Loucy (cell line): ENCODE results near the gene GPER1.
A peak's percentile ranks its signal among the peaks of the same experiment; 100 is the strongest.

ENCODE experiments used
- H2AFZ ChIP-seq: fragments of 200-600 bp; sonication (generic); 2 replicates; pipeline ENCODE4 v1.6.0; 2016; ENCODE audit warnings: antibody characterized with exemption, mild to moderate bottlenecking, low read length, moderate library complexity
- H3F3A ChIP-seq: fragments of 200-600 bp; 2 replicates; pipeline ENCODE4 v1.6.0; 2016; ENCODE audit warnings: antibody characterized with exemption, low read depth, mild to moderate bottlenecking
- H3K27me3 ChIP-seq: fragments of 200-600 bp; sonication (generic); 2 replicates; pipeline ENCODE4 v1.6.1; 2014; ENCODE audit warnings: low read length, mild to moderate bottlenecking; ENCODE audit not compliant: insufficient read depth, poor library complexity, severe bottlenecking
- H3K36me3 ChIP-seq: fragments of 200-600 bp; sonication (generic); 2 replicates; pipeline ENCODE4 v1.6.1; 2016; ENCODE audit warnings: low read length; ENCODE audit not compliant: insufficient read depth
- H3K4me1 ChIP-seq: fragments of 200-600 bp; sonication (generic); 2 replicates; pipeline ENCODE4 v1.5.1; 2014; ENCODE audit warnings: low read length, mild to moderate bottlenecking; ENCODE audit not compliant: insufficient read depth, poor library complexity, severe bottlenecking
- H3K4me2 ChIP-seq: fragments of 200-600 bp; sonication (generic); 2 replicates; pipeline ENCODE4 v1.6.0; 2014; ENCODE audit warnings: antibody characterized with exemption, low read length, low read depth, mild to moderate bottlenecking; ENCODE audit not compliant: poor library complexity, severe bottlenecking
- H3K4me3 ChIP-seq: fragments of 200-600 bp; sonication (generic); 2 replicates; pipeline ENCODE4 v1.5.1; 2014; ENCODE audit warnings: low read length, mild to moderate bottlenecking, mixed read lengths; ENCODE audit not compliant: poor library complexity, severe bottlenecking
- H3K79me2 ChIP-seq: fragments of 200-600 bp; sonication (generic); 2 replicates; pipeline ENCODE4 v1.6.1; 2014; ENCODE audit warnings: low read length; ENCODE audit not compliant: insufficient read depth
- H3K9ac ChIP-seq: fragments of 200-600 bp; sonication (generic); 2 replicates; pipeline ENCODE4 v1.6.0; 2014; ENCODE audit warnings: mild to moderate bottlenecking, low read depth, low read length, moderate library complexity; ENCODE audit not compliant: poor library complexity, severe bottlenecking
- H3K9me2 ChIP-seq: fragments of 200-600 bp; sonication (generic); replicated peaks from 2 replicates; pipeline ENCODE4 v1.6.1; 2016; ENCODE audit warnings: low read depth, low read length, mixed read lengths
- H3K9me3 ChIP-seq: fragments of 200-600 bp; sonication (generic); 2 replicates; pipeline ENCODE4 v1.6.1; 2014; ENCODE audit warnings: mild to moderate bottlenecking, antibody characterized with exemption, low read length, low read depth; ENCODE audit not compliant: insufficient read depth
- H4K20me1 ChIP-seq: fragments of 200-600 bp; sonication (generic); 2 replicates; pipeline ENCODE4 v1.6.0; 2014; ENCODE audit warnings: antibody characterized with exemption, low read length, mild to moderate bottlenecking; ENCODE audit not compliant: insufficient read depth, poor library complexity, severe bottlenecking
- EZH2phosphoT487 ChIP-seq: fragments of 200-600 bp; IDR thresholded peaks from 2 replicates; pipeline ENCODE4 v1.6.1; 2018; ENCODE audit warnings: antibody characterized with exemption, mild to moderate bottlenecking, moderate library complexity, borderline replicate concordance
- TF ChIP-seq, protein P1 (sequence below): fragments of 200-600 bp; sonication (generic); conservative IDR thresholded peaks from 2 replicates; pipeline ENCODE4 v1.5.1; 2014; ENCODE audit warnings: mild to moderate bottlenecking, antibody characterized with exemption, low read length

GPER1 gene

DNA sequence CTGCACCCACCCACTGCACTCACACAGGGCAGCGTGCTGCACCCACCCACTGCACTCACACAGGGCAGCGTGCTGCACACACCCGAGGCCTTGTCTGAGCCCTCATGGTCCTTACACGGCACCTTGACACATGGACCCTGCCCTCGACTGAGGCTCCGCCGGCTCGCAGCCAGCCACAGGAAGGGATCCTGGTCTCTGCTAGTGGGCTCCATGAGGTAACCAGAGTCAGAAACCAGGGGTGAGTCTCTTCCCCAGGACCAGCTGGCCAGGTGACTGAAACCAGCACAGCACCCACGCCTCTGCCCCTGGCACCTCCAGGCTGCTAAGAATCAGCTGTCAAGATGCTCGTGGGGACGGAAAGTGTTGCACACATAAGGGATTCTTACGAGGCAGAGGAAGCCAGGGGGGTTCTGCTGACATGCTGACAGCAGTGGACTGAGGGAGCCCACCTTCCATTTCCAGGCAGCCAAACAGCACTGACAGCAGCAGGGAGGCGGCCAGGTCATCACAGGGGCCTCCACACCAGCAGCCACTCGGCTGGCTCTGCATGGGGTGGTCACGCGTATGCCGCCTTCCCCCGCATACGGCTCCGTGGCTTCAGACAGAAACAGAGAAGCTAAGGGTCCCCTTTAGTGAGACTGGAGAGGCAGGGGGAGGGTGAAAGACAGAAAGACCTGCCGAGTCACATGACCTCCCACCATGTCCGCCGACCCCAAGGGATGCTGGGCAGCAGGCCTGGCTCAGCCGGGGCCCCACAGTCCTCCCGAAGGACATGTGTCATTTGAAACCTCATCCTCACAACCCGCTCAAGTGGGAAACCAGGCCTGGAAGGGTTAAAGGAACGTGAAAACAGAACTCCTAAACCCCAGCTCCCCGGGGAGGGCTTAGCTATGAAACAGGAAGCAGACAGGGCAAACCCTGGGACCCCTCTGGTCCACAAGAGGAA is 34.2 kb downstream of the GPER1 start:
- Histone ChIP-seq H3K9me3 (no peaks in the 10 kb centered on the region), H4K20me1 (no peaks in the 10 kb centered on the region), H3K27me3 (no peaks in the 10 kb centered on the region), H3F3A (peaks cover 3% of the 10 kb centered on the region; the same call in 1 of the 2 replicates), H3K4me1 (peaks cover 5% of the 10 kb centered on the region), H2AFZ (no peak overlapping the region), H3K36me3 (no peaks in the 10 kb centered on the region; the same call in 1 of the 2 replicates), H3K79me2 (no peaks in the 10 kb centered on the region), H3K4me3 (no peak overlapping the region), H3K9me2 (no peaks in the 10 kb centered on the region), H3K9ac (peak overlapping the region; percentile 17), H3K4me2 (no peak overlapping the region)
- no peak for TF ChIP-seq EZH2phosphoT487

DNA sequence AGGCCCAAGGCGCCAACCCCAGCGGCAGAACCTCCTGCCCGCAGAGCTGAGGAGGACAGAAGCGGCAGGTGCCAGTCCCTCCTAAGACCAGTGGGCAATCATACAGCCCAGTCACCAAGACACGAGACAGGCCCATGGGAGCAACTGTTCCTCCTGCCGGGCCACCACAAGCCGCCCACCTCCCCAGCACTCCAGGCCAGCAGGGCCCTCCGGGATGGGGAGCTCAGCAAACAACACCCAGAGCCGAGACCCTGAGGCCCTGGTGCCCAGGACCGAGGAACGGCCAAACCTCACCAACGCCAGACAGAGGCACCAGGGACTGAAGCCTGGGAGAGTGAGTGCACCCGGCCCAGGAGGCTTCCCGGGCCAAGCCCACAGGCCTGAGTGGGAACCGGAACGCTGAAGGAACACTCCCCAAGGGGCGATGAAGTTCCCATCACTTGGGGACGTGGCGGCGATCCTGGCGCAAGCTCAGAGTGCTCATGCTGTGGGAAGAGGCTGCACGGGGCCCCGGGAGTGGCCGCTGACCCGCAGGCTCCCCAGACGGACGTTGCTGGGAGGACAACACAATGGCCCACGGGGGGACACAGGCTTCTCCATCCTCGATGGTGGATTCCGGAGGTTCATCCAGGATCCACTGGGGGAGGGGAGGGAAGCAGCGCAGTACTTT is 35.1 kb downstream of the GPER1 start:
- Histone ChIP-seq H3K4me2 (no peak overlapping the region), H3K4me1 (peaks cover 5% of the 10 kb centered on the region), H3K9me3 (no peaks in the 10 kb centered on the region), H2AFZ (no peak overlapping the region), H3F3A (peaks cover 1% of the 10 kb centered on the region; the same call in 1 of the 2 replicates), H3K9ac (peak overlapping the region; percentile 17), H3K79me2 (no peaks in the 10 kb centered on the region), H3K36me3 (no peaks in the 10 kb centered on the region; the same call in 1 of the 2 replicates), H3K9me2 (no peaks in the 10 kb centered on the region), H3K27me3 (no peaks in the 10 kb centered on the region), H4K20me1 (no peaks in the 10 kb centered on the region), H3K4me3 (no peak overlapping the region)
- TF ChIP-seq, protein P1, sequence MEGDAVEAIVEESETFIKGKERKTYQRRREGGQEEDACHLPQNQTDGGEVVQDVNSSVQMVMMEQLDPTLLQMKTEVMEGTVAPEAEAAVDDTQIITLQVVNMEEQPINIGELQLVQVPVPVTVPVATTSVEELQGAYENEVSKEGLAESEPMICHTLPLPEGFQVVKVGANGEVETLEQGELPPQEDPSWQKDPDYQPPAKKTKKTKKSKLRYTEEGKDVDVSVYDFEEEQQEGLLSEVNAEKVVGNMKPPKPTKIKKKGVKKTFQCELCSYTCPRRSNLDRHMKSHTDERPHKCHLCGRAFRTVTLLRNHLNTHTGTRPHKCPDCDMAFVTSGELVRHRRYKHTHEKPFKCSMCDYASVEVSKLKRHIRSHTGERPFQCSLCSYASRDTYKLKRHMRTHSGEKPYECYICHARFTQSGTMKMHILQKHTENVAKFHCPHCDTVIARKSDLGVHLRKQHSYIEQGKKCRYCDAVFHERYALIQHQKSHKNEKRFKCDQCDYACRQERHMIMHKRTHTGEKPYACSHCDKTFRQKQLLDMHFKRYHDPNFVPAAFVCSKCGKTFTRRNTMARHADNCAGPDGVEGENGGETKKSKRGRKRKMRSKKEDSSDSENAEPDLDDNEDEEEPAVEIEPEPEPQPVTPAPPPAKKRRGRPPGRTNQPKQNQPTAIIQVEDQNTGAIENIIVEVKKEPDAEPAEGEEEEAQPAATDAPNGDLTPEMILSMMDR: no peak
- no peak for TF ChIP-seq EZH2phosphoT487

DNA sequence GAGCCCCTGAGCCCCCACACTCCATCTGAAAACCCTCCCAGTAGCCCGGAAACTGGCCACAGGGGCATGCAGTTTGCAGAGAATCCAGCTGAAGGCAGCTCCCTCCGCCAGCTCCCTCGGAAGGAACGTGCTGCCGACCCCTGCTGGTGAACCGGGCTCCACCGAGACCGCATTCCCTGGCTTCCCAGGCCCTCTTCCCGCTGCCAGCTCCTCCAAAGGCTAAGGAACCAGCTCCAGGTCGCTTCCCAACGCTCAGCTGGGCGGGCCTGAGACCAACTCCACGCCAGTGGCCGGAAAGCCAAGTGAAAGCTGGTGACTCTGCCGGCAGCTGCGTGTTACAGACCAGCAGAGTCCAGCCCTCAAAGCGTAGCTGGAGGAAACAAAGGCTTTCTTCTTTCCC is 35.8 kb downstream of the GPER1 start:
- Histone ChIP-seq H3K9me3 (no peaks in the 10 kb centered on the region), H3K79me2 (no peaks in the 10 kb centered on the region), H2AFZ (no peak overlapping the region), H3K4me2 (no peak overlapping the region), H3K36me3 (no peaks in the 10 kb centered on the region; the same call in 1 of the 2 replicates), H3K4me3 (no peak overlapping the region), H3K9ac (no peak overlapping the region), H3K4me1 (peaks cover 5% of the 10 kb centered on the region), H3K9me2 (no peaks in the 10 kb centered on the region), H3K27me3 (no peaks in the 10 kb centered on the region), H4K20me1 (no peaks in the 10 kb centered on the region), H3F3A (no peaks in the 10 kb centered on the region)
- TF ChIP-seq, protein P1: no peak
- no peak for TF ChIP-seq EZH2phosphoT487
